ENCODE data around the gene ARHGEF7. TPM values are rescaled to one million over a fixed set of nuclear protein-coding genes. Genes with fewer than 3 reads are reported as not detected.

ARHGEF7 gene
- total RNA-seq, 1 donor from 2014 or later = 95.7 TPM

DNA sequence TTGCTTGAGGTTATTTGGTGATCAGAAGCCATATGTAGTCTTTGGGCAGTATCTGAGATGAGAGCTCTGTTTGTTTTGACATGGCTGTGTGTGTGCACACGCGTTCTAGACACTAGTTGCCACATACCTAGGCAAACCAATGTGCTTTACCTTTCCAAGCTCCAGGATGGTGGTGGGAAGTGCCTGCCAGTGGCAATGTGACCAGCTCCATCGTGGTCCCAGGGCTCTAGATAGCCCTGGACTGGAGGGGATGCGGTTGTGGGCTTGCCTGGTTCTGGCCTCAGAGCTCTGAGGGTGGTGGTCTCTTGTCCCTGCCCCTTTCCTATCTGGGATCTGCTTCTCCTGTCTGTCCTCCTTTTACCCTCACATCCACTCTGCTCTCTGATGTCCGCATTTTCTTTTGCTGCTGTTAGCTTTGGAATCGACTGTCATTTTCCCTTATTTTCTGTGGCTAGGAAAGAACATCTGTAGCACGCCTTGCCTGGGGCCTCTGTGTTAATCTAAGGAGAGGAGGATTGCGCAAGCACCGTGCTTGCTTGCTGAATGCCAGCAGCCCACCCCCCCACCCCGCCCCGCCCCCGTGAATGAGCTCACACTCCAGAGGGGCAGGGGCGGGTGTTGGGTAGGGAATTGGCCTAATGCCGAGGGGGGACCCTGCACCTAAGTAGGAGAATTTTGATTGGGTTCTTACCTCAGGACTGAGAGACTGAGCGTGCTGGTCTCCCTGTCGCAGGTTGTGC lies 89.5 kb downstream of the ARHGEF7 start:
- ChIA-PET POLR2A (interaction anchor here (0.5 to 3.0 kb wide), 2 partner anchors 20 to 1669 kb away, joined by 4 to 21 read pairs; no protein-coding TSS in a partner anchor), CTCF (interaction anchor here (0.9 to 2.0 kb wide), 3 partner anchors 9 to 137 kb away, joined by 3 to 8 read pairs (median 3); no protein-coding TSS in a partner anchor)
- peak; percentile 14 for ATAC-seq (ENCODE audit: low read depth)
- Mint-ChIP-seq H3K4me1 (peaks cover 72% of the 10 kb centered on the region), H3K27me3 (no peaks in the 10 kb centered on the region), H3K4me3 (no peak overlapping the region), H3K27ac (peak overlapping the region; percentile 88), H3K9me3 (no peaks in the 10 kb centered on the region), H3K36me3 (ENCODE audit: low read depth) (peaks cover 46% of the 10 kb centered on the region)
- no peak for DNase-seq
- intact Hi-C loops (cut with micrococcal nuclease) = loop anchor here (5.0 kb wide), 2 partner anchors 92 to 287 kb away; partner anchors contain the start of gene ANKRD10
- TF ChIP-seq, protein P1, sequence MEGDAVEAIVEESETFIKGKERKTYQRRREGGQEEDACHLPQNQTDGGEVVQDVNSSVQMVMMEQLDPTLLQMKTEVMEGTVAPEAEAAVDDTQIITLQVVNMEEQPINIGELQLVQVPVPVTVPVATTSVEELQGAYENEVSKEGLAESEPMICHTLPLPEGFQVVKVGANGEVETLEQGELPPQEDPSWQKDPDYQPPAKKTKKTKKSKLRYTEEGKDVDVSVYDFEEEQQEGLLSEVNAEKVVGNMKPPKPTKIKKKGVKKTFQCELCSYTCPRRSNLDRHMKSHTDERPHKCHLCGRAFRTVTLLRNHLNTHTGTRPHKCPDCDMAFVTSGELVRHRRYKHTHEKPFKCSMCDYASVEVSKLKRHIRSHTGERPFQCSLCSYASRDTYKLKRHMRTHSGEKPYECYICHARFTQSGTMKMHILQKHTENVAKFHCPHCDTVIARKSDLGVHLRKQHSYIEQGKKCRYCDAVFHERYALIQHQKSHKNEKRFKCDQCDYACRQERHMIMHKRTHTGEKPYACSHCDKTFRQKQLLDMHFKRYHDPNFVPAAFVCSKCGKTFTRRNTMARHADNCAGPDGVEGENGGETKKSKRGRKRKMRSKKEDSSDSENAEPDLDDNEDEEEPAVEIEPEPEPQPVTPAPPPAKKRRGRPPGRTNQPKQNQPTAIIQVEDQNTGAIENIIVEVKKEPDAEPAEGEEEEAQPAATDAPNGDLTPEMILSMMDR (IDR thresholded peaks at IDR 0.05) = no peak

DNA sequence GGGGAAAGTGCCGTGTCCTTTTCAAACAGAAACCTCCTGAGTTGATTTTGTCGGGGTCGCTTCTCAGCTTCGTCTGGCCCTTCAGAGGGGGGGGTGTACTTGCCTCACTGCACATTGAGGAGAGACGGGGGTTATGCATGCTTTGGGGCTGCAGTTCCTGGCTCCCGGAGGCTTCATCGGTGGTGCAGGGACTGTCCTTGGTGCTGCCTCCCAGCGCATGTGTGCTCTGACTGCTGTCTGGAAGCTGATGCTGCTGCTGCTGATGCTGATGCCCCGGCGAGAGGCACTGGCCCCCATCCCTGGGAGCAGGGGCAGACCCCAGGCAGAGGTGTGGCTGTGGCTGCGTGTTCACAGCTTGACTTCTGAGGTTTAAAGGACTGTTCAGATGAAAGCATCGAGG lies 91.0 kb downstream of the ARHGEF7 start:
- TF ChIP-seq, protein P1 (IDR thresholded peaks at IDR 0.05) = no peak
- Mint-ChIP-seq H3K27ac (no peak overlapping the region), H3K27me3 (no peaks in the 10 kb centered on the region), H3K4me3 (no peak overlapping the region), H3K36me3 (ENCODE audit: low read depth) (peaks cover 50% of the 10 kb centered on the region), H3K9me3 (no peaks in the 10 kb centered on the region), H3K4me1 (peaks cover 61% of the 10 kb centered on the region)
- no peak for DNase-seq
- ChIA-PET CTCF (no interaction called here), POLR2A (interaction anchor here (0.6 to 0.7 kb wide), 3 partner anchors 93 to 630 kb away, joined by 7 to 12 read pairs (median 8); partner anchors contain the start of gene ANKRD10)
- intact Hi-C loops (cut with micrococcal nuclease) = no loop called here
- ATAC-seq (ENCODE audit: low read depth) = no peak

DNA sequence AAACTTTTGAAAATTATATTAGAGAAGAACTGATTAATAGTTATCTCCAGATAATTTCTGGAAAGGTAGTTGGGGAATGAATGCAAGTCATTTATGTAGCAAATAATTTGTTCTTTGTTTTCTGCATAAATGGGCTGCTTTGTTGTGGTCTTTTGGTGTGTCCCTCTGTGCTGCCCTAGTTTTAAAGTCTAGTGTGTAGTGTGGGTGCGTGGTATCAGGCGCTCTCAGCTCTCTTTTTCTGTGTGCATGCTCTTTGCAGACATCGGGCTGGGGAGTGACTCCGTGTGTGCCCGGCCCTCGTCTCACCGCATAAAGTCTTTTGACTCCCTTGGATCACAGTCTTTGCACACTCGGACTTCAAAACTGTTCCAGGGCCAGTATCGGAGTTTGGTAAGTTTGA lies 94.5 kb downstream of the ARHGEF7 start:
- CTCF ChIA-PET = no interaction called here
- H3K36me3 Mint-ChIP-seq (ENCODE audit: low read depth) = peaks cover 62% of the 10 kb centered on the region

DNA sequence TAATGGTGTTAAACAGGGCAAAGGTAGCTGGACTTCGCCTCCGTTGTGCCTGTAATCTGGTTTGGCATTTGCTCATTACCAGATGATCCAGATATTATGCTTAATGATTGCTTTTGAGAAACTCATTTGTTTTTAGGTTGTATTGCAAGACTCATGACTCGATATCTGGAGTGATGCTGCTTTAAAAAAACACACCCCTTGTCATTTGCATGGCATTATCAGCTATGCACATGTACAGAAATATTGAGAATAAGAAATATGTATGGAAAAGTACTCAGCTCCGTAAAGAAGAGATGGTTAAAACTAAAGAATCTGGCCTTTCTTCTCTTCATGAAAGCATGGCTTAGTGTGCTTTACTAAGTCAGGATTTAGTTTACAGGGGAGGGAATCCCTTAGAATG lies 95.0 kb downstream of the ARHGEF7 start:
- ATAC-seq (ENCODE audit: low read depth) = no peak
- intact Hi-C loops (cut with micrococcal nuclease) = no loop called here

More for the DNA sequence above, 94.5 kb downstream of the ARHGEF7 start:
- no peak for ATAC-seq (ENCODE audit: low read depth)
- no peaks in the 10 kb centered on the region for H3K9me3 Mint-ChIP-seq
- no peak for DNase-seq
- POLR2A ChIA-PET = interaction anchor here (0.6 kb wide), 1 partner anchor 24 kb away, joined by 3 read pairs; no protein-coding TSS in a partner anchor
- no peak overlapping the region for H3K4me3 Mint-ChIP-seq
- H3K27ac Mint-ChIP-seq = no peak overlapping the region
- peaks cover 50% of the 10 kb centered on the region for H3K4me1 Mint-ChIP-seq
- intact Hi-C loops (cut with micrococcal nuclease) = no loop called here
- no peaks in the 10 kb centered on the region for H3K27me3 Mint-ChIP-seq
- TF ChIP-seq, protein P1 (IDR thresholded peaks at IDR 0.05) = no peak

More for the DNA sequence above, 95.0 kb downstream of the ARHGEF7 start:
- H3K4me3 Mint-ChIP-seq = no peak overlapping the region
- TF ChIP-seq, protein P1 (IDR thresholded peaks at IDR 0.05) = no peak
- peaks cover 62% of the 10 kb centered on the region for H3K36me3 Mint-ChIP-seq (ENCODE audit: low read depth)
- DNase-seq = no peak
- H3K27me3 Mint-ChIP-seq = no peaks in the 10 kb centered on the region
- POLR2A ChIA-PET = interaction anchor here (0.6 kb wide), 1 partner anchor 25 kb away, joined by 3 read pairs; no protein-coding TSS in a partner anchor
- H3K9me3 Mint-ChIP-seq = no peaks in the 10 kb centered on the region
- CTCF ChIA-PET = interaction anchor here (2.5 kb wide), 1 partner anchor 142 kb away, joined by 17 read pairs; no protein-coding TSS in a partner anchor
- H3K4me1 Mint-ChIP-seq = peaks cover 50% of the 10 kb centered on the region
- H3K27ac Mint-ChIP-seq = no peak overlapping the region

Data from activated B cell treated with CpG ODN at 0.5 μM for 24 hours (primary cell).